HEK293 (cell line): ENCODE results near the gene PNISR.

Experiments used
- GLIS2 ChIP-seq: fragments of 450-650 bp; formaldehyde crosslinking; IDR thresholded peaks from 2 replicates; pipeline ENCODE4 v1.5.1; 2016; ENCODE audit warnings: missing biosample characterization, missing genetic modification characterization
- HOXC10 ChIP-seq: sonication (generic); formaldehyde crosslinking; IDR thresholded peaks from 2 replicates; pipeline ENCODE4 v1.8.1; 2023; ENCODE audit warnings: mild to moderate bottlenecking, missing genetic modification reagents
- KLF9 ChIP-seq: fragments of 450-650 bp; formaldehyde crosslinking; IDR thresholded peaks from 2 replicates; pipeline ENCODE4 v1.5.1; 2016; ENCODE audit warnings: missing biosample characterization, missing genetic modification characterization, low read depth
- OSR2 ChIP-seq: fragments of 450-650 bp; formaldehyde crosslinking; IDR thresholded peaks from 2 replicates; pipeline ENCODE4 v1.5.1; 2016; ENCODE audit warnings: missing biosample characterization, missing genetic modification characterization
- REST ChIP-seq: fragments of 450-650 bp; formaldehyde crosslinking; IDR thresholded peaks from 2 replicates; pipeline ENCODE4 v1.5.1; 2016; ENCODE audit warnings: missing biosample characterization, missing genetic modification characterization
- TSHZ1 ChIP-seq: fragments of 450-650 bp; formaldehyde crosslinking; IDR thresholded peaks from 2 replicates; pipeline ENCODE4 v1.5.1; 2016; ENCODE audit warnings: missing biosample characterization, missing genetic modification characterization, borderline replicate concordance
- ZFP37 ChIP-seq: fragments of 450-650 bp; formaldehyde crosslinking; IDR thresholded peaks from 2 replicates; pipeline ENCODE4 v1.5.1; 2016; ENCODE audit warnings: missing biosample characterization, missing genetic modification characterization
- ZNF112 ChIP-seq: fragments of 450-650 bp; formaldehyde crosslinking; IDR thresholded peaks from 2 replicates; pipeline ENCODE4 v1.5.0; 2017; ENCODE audit warnings: missing biosample characterization, missing genetic modification characterization
- ZNF184 ChIP-seq: fragments of 450-650 bp; IDR thresholded peaks from 2 replicates; pipeline ENCODE4 v1.5.1; 2018; ENCODE audit warnings: missing biosample characterization, mild to moderate bottlenecking, missing genetic modification characterization
- ZNF211 ChIP-seq: fragments of 450-650 bp; formaldehyde crosslinking; IDR thresholded peaks from 2 replicates; pipeline ENCODE4 v1.5.1; 2016; ENCODE audit warnings: low read depth, missing biosample characterization, missing genetic modification characterization
- ZNF221 ChIP-seq: fragments of 450-650 bp; formaldehyde crosslinking; IDR thresholded peaks from 2 replicates; pipeline ENCODE4 v1.5.1; 2017; ENCODE audit warnings: missing biosample characterization, missing genetic modification characterization, borderline replicate concordance
- ZNF280C ChIP-seq: fragments of 450-650 bp; formaldehyde crosslinking; IDR thresholded peaks from 2 replicates; pipeline ENCODE4 v1.5.1; 2016; ENCODE audit warnings: missing biosample characterization, missing genetic modification characterization
- ZNF302 ChIP-seq: fragments of 450-650 bp; formaldehyde crosslinking; IDR thresholded peaks from 2 replicates; pipeline ENCODE4 v1.5.1; 2016; ENCODE audit warnings: missing biosample characterization, missing genetic modification characterization, low read depth
- ZNF37A ChIP-seq: fragments of 450-650 bp; IDR thresholded peaks from 2 replicates; pipeline ENCODE4 v1.5.1; 2018; ENCODE audit warnings: missing biosample characterization, missing genetic modification characterization
- ZNF391 ChIP-seq: fragments of 450-650 bp; formaldehyde crosslinking; IDR thresholded peaks from 2 replicates; pipeline ENCODE4 v1.5.1; 2016; ENCODE audit warnings: low read depth, missing biosample characterization, missing genetic modification characterization, borderline replicate concordance
- ZNF398 ChIP-seq: fragments of 450-650 bp; formaldehyde crosslinking; IDR thresholded peaks from 2 replicates; pipeline ENCODE4 v1.5.1; 2017; ENCODE audit warnings: missing biosample characterization, missing genetic modification characterization
- ZNF404 ChIP-seq: fragments of 450-650 bp; formaldehyde crosslinking; IDR thresholded peaks from 2 replicates; pipeline ENCODE4 v1.5.1; 2017; ENCODE audit warnings: missing biosample characterization, missing genetic modification characterization
- ZNF423 ChIP-seq: fragments of 450-650 bp; formaldehyde crosslinking; IDR thresholded peaks from 2 replicates; pipeline ENCODE4 v1.5.1; 2016; ENCODE audit warnings: missing biosample characterization, missing genetic modification characterization
- ZNF580 ChIP-seq: fragments of 450-650 bp; formaldehyde crosslinking; IDR thresholded peaks from 2 replicates; pipeline ENCODE4 v1.5.1; 2016; ENCODE audit warnings: missing biosample characterization, missing genetic modification characterization
- ZNF600 ChIP-seq: fragments of 450-650 bp; formaldehyde crosslinking; IDR thresholded peaks from 2 replicates; pipeline ENCODE4 v1.5.1; 2016; ENCODE audit warnings: missing biosample characterization, missing genetic modification characterization
- ZNF623 ChIP-seq: fragments of 450-650 bp; formaldehyde crosslinking; IDR thresholded peaks from 2 replicates; pipeline ENCODE4 v1.5.1; 2016; ENCODE audit warnings: missing biosample characterization, missing genetic modification characterization
- ZNF664 ChIP-seq: fragments of 450-650 bp; formaldehyde crosslinking; IDR thresholded peaks from 2 replicates; pipeline ENCODE4 v1.5.1; 2016; ENCODE audit warnings: missing biosample characterization, missing genetic modification characterization
- ZNF704 ChIP-seq: fragments of 450-650 bp; formaldehyde crosslinking; IDR thresholded peaks from 2 replicates; pipeline ENCODE4 v1.5.1; 2016; ENCODE audit warnings: missing biosample characterization, missing genetic modification characterization
- ZNF777 ChIP-seq: fragments of 450-650 bp; formaldehyde crosslinking; IDR thresholded peaks from 2 replicates; pipeline ENCODE4 v1.5.1; 2017; ENCODE audit warnings: missing biosample characterization, missing genetic modification characterization, borderline replicate concordance
- ZSCAN5A ChIP-seq: fragments of 450-650 bp; formaldehyde crosslinking; IDR thresholded peaks from 2 replicates; pipeline ENCODE4 v1.5.1; 2016; ENCODE audit warnings: missing biosample characterization, missing genetic modification characterization

The PNISR gene

GRCh38 chr6:99393698-99394531 is 31.2 kb downstream of the PNISR start, which contains the start of gene COQ3 (continued):
- TF ChIP-seq TSHZ1 (tag by site-specific recombination): no peak
- no peak for TF ChIP-seq ZNF704 (tag by site-specific recombination)
- peak; percentile 65; the same call in 1 of the 2 replicates for TF ChIP-seq REST (tag by site-specific recombination)
- TF ChIP-seq KLF9 (tag by site-specific recombination): no peak
- TF ChIP-seq ZNF302 (tag by site-specific recombination): no peak
- TF ChIP-seq ZNF37A: no peak
- no peak for TF ChIP-seq ZNF221 (tag by site-specific recombination)
- TF ChIP-seq ZNF664 (tag by site-specific recombination): no peak
- peak; percentile 72; the same call in 1 of the 2 replicates for TF ChIP-seq ZNF580
- TF ChIP-seq ZNF112 (tag by site-specific recombination): no peak
- peak; percentile 33 for TF ChIP-seq ZNF184 (tag by site-specific recombination)
- TF ChIP-seq ZNF777 (tag by site-specific recombination): 0 out of 2 replicates have a peak, but pooled peaks have one; percentile 47
- TF ChIP-seq HOXC10 (CRISPR knock-in tag): no peak
- TF ChIP-seq ZNF423 (tag by site-specific recombination): no peak
- TF ChIP-seq ZSCAN5A (tag by site-specific recombination): peak; percentile 74; the same call in 1 of the 2 replicates
- TF ChIP-seq ZNF391: peak; percentile 92
- TF ChIP-seq GLIS2 (tag by site-specific recombination): peak; percentile 76; the same call in 1 of the 2 replicates
- TF ChIP-seq ZNF404 (tag by site-specific recombination): no peak
- no peak for TF ChIP-seq OSR2 (tag by site-specific recombination)
- TF ChIP-seq ZNF600: peak; percentile 83
- peak; percentile 78 for TF ChIP-seq ZFP37 (tag by site-specific recombination)
- 0 out of 2 replicates have a peak, but pooled peaks have one; percentile 33 for TF ChIP-seq ZNF623 (tag by site-specific recombination)
- TF ChIP-seq ZNF398 (tag by site-specific recombination): no peak
- no peak for TF ChIP-seq ZNF280C (tag by site-specific recombination)
- no peak for TF ChIP-seq ZNF211
